ENCODE data around the gene JAKMIP1. TPM values are rescaled to one million over a fixed set of nuclear protein-coding genes. Genes with fewer than 3 reads are reported as not detected.

JAKMIP1 gene
- polyA plus RNA-seq, 2 donors = 0.13 to 0.31 TPM

DNA sequence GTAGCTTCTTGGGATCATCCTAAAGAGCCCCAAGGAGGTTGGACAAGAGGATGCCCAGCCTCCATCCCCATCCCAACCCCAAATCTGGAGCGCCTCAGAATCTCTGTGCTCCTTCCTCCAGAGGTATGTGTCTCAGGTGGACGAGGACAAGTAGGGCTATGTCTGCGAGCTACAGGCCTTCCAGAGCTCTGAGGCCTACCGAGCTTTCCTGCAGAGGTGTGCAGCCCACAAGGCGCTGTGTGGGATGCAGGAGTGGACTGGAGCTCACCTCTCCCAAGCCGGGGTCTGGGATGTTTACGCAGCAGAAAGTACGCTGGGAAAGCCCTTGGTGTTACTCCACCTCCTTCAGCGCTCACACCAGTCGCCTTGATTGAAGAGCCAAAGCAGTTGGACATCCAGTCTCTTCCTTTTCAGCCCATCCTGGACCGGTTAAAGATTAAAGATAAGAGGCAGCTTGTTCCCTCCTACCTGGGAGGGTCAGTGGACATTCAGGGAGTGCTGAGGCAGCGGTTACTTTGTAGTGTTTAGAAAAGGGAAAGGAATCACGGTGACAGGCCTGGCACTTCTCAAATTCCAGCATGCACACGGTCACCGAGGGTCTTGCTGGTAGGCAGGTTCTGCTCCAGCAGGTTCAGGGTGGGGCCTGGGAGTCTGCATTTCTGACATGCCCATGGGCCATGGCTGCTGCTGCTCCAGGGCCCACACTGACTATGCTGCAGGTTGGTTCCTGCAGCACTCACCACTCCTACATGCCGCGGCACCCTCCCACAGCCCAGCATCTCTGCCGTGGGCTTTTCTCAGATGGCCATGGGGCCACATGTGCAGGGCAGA lies 29.5 kb upstream of the JAKMIP1 start:
- Histone ChIP-seq H3K9me3 (ENCODE audit: control insufficient read depth in 2 of 2, insufficient read depth in 1 of 2, low read depth in 1 of 2, low read length in 1 of 2) (peaks cover 0 to 2% of the 10 kb centered on the region in 2 donors), H3K4me3 (ENCODE audit: low read depth in 1 of 2, low read length in 2 of 2) (no peak overlapping the region), H3K4me1 (ENCODE audit: control insufficient read depth in 2 of 2, insufficient read depth in 2 of 2, low read length in 1 of 2) (no peaks in the 10 kb centered on the region), H3K27me3 (ENCODE audit: control insufficient read depth in 1 of 2, insufficient read depth in 2 of 2, low read length in 2 of 2) (no peaks in the 10 kb centered on the region), H3K27ac (ENCODE audit: low read depth in 2 of 2, low read length in 1 of 2) (no peak overlapping the region), H3K36me3 (ENCODE audit: control insufficient read depth in 2 of 2, insufficient read depth in 2 of 2, low read length in 1 of 2) (no peaks in the 10 kb centered on the region)
- WGBS, 2 donors = 61 to 66% methylated on average over 18 of the region's 18 CpGs

DNA sequence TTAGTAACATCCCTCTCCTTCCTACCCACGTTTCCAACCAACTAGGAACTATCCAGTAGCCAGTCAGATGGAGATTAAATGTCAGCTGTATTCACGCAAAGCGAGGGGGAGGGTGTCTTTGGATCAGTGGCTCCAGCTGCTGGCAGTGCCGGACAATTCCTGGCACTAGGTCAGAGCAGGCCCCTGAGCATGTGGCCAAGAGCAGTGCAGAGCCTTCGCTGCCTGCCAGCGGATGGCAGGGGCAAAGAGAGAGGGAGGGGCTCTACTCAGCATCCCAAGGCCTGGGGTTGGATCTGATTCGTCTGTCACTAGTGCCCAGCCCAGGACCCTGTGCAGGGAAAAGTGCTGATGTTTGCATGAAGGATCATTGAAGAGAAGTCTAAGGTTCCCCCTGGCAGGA lies 28.7 kb upstream of the JAKMIP1 start:
- Histone ChIP-seq H3K9me3 (ENCODE audit: control insufficient read depth in 2 of 2, insufficient read depth in 1 of 2, low read depth in 1 of 2, low read length in 1 of 2) (peaks cover 0 to 2% of the 10 kb centered on the region in 2 donors), H3K4me3 (ENCODE audit: low read depth in 1 of 2, low read length in 2 of 2) (no peak overlapping the region), H3K27me3 (ENCODE audit: control insufficient read depth in 1 of 2, insufficient read depth in 2 of 2, low read length in 2 of 2) (no peaks in the 10 kb centered on the region), H3K4me1 (ENCODE audit: control insufficient read depth in 2 of 2, insufficient read depth in 2 of 2, low read length in 1 of 2) (no peaks in the 10 kb centered on the region), H3K36me3 (ENCODE audit: control insufficient read depth in 2 of 2, insufficient read depth in 2 of 2, low read length in 1 of 2) (no peaks in the 10 kb centered on the region), H3K27ac (ENCODE audit: low read depth in 2 of 2, low read length in 1 of 2) (no peak overlapping the region)
- 43 to 44% methylated on average over 7 of the region's 7 CpGs for WGBS, 2 donors

DNA sequence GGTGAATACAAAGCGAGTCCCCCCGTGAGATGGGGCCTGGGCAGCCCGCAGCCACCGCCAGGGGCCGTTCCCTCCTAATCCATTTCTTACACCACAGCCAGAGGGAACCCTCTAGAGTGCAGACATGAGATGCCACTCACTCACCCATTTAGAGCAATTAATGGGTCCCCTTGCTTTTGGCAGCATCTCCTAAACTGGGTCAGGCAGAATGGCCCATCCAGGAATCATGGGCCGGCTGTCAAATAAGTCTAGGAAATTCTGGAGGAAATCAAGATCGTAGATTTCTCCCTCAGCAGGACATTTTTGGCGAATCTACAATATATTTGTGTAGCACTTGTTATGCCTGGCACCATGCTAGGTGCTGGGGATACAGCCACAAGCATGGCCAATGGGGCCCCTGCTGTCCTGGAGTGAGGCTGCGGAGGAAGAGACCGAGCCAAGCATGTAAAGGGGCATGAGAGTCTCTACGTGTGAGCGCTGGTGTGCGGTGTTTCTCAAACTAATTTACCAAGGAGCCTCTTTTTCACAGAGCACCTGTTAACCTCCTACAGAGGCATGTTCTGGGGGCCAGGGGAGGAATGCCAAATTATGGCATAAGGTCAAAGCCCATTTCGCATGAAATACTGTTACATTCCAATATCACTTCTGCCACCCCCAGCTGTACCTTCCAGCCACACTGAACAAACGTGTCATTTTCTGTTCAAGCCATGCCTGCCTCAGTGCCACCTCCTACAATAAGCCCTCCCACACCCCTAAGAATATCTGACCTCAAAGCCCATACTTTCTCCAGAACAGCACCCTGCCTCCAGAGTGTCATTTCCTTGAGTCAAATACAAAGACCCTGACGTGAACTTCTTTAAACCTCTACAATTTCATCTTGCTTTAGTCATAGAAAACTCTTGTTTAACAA lies 28.1 kb upstream of the JAKMIP1 start:
- 80 to 81% methylated on average over 16 of the region's 16 CpGs for WGBS, 2 donors
- H3K27me3 ChIP-seq (ENCODE audit: control insufficient read depth in 1 of 2, insufficient read depth in 2 of 2, low read length in 2 of 2) = no peaks in the 10 kb centered on the region
- no peaks in the 10 kb centered on the region for H3K36me3 ChIP-seq (ENCODE audit: control insufficient read depth in 2 of 2, insufficient read depth in 2 of 2, low read length in 1 of 2)
- no peak overlapping the region for H3K4me3 ChIP-seq (ENCODE audit: low read depth in 1 of 2, low read length in 2 of 2)
- H3K9me3 ChIP-seq (ENCODE audit: control insufficient read depth in 2 of 2, insufficient read depth in 1 of 2, low read depth in 1 of 2, low read length in 1 of 2) = peaks cover 0 to 2% of the 10 kb centered on the region in 2 donors
- no peak overlapping the region for H3K27ac ChIP-seq (ENCODE audit: low read depth in 2 of 2, low read length in 1 of 2)
- H3K4me1 ChIP-seq (ENCODE audit: control insufficient read depth in 2 of 2, insufficient read depth in 2 of 2, low read length in 1 of 2) = no peaks in the 10 kb centered on the region

DNA sequence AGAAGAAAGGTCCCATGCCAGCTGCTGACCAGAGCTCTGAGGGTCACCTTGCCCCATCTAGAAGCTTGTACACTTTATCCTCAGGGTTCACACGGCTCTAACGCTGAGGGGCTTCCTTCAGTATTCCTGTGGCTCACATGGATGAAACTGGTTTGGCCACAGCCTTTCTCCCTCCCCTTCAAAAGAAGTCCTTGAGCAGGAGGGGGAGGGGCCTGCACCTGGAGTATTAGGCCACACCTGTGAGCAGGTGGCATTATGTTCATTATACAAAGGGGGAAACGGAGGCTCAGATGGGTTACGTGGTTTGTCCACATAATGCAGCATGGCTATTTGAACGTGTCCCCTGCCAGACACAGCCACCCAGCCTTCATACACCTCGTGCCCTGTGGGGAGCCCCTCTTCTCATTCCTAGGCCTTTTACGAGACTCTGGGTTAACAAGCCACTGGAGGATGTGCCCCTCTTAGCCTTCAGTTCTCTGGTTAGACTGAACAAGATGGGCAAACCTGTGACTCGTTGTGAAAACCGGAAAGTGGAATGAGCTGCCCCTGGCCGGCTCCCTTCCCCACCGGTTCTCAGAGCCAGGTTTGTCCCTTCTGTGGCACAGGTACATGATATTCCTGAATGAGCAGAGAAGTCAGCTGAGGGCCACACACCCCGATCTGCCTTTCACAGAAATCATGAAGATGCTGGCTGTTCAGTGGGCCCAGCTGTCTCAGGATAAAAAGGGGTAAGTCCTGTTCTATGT lies 27.2 kb upstream of the JAKMIP1 start:
- Histone ChIP-seq H3K4me3 (ENCODE audit: low read depth in 1 of 2, low read length in 2 of 2) (no peak overlapping the region), H3K27ac (ENCODE audit: low read depth in 2 of 2, low read length in 1 of 2) (no peak overlapping the region), H3K36me3 (ENCODE audit: control insufficient read depth in 2 of 2, insufficient read depth in 2 of 2, low read length in 1 of 2) (no peaks in the 10 kb centered on the region), H3K27me3 (ENCODE audit: control insufficient read depth in 1 of 2, insufficient read depth in 2 of 2, low read length in 2 of 2) (peaks cover 0 to 1% of the 10 kb centered on the region in 2 donors), H3K9me3 (ENCODE audit: control insufficient read depth in 2 of 2, insufficient read depth in 1 of 2, low read depth in 1 of 2, low read length in 1 of 2) (peaks cover 0 to 6% of the 10 kb centered on the region in 2 donors), H3K4me1 (ENCODE audit: control insufficient read depth in 2 of 2, insufficient read depth in 2 of 2, low read length in 1 of 2) (no peaks in the 10 kb centered on the region)
- WGBS, 2 donors = 63 to 72% methylated on average over 12 of the region's 12 CpGs

DNA sequence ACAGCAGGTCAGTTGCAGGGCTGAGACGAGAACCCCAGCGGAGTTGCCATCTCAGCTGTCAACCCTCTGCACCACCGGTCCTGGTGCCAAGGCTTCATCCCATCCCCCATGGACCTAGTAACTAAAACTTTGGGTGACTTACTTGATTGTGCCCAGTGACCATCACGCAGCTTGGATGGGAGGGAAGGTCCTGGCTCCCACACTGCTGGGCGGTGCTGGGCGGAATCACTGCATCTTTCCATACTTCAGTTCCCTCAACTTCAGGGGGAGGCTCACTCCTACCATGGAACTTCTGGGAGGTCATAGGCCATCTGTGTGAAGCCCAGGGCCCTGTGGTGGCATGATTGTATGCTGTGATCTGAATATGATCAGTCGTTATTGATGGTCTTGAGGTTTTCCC lies 26.2 kb upstream of the JAKMIP1 start:
- Histone ChIP-seq H3K9me3 (ENCODE audit: control insufficient read depth in 2 of 2, insufficient read depth in 1 of 2, low read depth in 1 of 2, low read length in 1 of 2) (peaks cover 8 to 13% of the 10 kb centered on the region in 2 donors), H3K4me1 (ENCODE audit: control insufficient read depth in 2 of 2, insufficient read depth in 2 of 2, low read length in 1 of 2) (no peaks in the 10 kb centered on the region), H3K27me3 (ENCODE audit: control insufficient read depth in 1 of 2, insufficient read depth in 2 of 2, low read length in 2 of 2) (peaks cover 6 to 7% of the 10 kb centered on the region in 2 donors), H3K4me3 (ENCODE audit: low read depth in 1 of 2, low read length in 2 of 2) (no peak overlapping the region), H3K36me3 (ENCODE audit: control insufficient read depth in 2 of 2, insufficient read depth in 2 of 2, low read length in 1 of 2) (no peaks in the 10 kb centered on the region), H3K27ac (ENCODE audit: low read depth in 2 of 2, low read length in 1 of 2) (no peak overlapping the region)
- WGBS, 2 donors = 89 to 90% methylated on average over 7 of the region's 7 CpGs

DNA sequence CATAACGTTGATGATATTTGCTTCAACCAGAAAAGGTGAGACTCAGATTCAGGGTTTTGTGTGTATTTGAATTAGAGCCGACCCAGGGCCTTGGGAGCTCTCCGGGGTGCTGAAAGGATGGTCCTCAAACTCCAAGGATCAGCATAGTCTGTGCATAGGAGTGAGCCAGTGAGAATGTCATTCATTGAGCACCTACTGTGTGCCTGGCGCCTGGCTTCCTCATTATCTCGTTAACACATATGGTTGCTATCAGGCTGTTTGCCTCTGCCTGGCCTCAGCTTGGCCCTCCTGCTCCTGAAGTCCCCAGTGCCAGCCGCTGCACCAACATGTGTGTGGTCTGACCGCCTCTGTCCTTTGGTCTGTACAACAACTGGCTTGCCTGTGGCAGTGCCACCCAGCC lies 25.1 kb upstream of the JAKMIP1 start:
- no peak overlapping the region for H3K4me3 ChIP-seq (ENCODE audit: low read depth in 1 of 2, low read length in 2 of 2)
- 38 to 42% methylated on average over 7 of the region's 7 CpGs for WGBS, 2 donors
- H3K27me3 ChIP-seq (ENCODE audit: control insufficient read depth in 1 of 2, insufficient read depth in 2 of 2, low read length in 2 of 2) = peaks cover 6 to 7% of the 10 kb centered on the region in 2 donors
- no peaks in the 10 kb centered on the region for H3K4me1 ChIP-seq (ENCODE audit: control insufficient read depth in 2 of 2, insufficient read depth in 2 of 2, low read length in 1 of 2)
- no peak overlapping the region for H3K27ac ChIP-seq (ENCODE audit: low read depth in 2 of 2, low read length in 1 of 2)
- H3K9me3 ChIP-seq (ENCODE audit: control insufficient read depth in 2 of 2, insufficient read depth in 1 of 2, low read depth in 1 of 2, low read length in 1 of 2) = peaks cover 8 to 13% of the 10 kb centered on the region in 2 donors
- no peaks in the 10 kb centered on the region for H3K36me3 ChIP-seq (ENCODE audit: control insufficient read depth in 2 of 2, insufficient read depth in 2 of 2, low read length in 1 of 2)

DNA sequence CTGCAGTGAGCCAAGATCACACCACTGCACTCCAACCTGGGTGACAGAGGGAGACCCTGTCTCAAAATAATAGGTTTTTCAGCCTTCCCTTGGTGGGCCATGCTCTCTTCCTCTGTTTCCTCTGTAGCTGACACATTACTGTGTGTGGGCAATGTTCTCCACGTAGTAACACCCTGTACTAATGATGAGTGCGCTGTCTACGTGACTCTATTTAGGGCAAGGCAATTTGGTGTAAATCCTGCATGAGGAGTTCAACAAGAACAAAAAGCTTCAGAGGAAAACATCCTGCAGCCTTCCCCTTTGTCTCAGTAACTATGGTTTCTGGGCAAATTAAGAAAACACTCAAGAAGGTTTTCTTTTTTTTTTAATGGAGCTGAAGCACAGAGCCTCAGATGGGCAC lies 24.4 kb upstream of the JAKMIP1 start:
- WGBS, 2 donors = 68 to 78% methylated on average over 3 of the region's 3 CpGs
- Histone ChIP-seq H3K9me3 (ENCODE audit: control insufficient read depth in 2 of 2, insufficient read depth in 1 of 2, low read depth in 1 of 2, low read length in 1 of 2) (peaks cover 8 to 10% of the 10 kb centered on the region in 2 donors), H3K27ac (ENCODE audit: low read depth in 2 of 2, low read length in 1 of 2) (no peak overlapping the region), H3K4me3 (ENCODE audit: low read depth in 1 of 2, low read length in 2 of 2) (no peak overlapping the region), H3K27me3 (ENCODE audit: control insufficient read depth in 1 of 2, insufficient read depth in 2 of 2, low read length in 2 of 2) (peaks cover 6 to 7% of the 10 kb centered on the region in 2 donors), H3K36me3 (ENCODE audit: control insufficient read depth in 2 of 2, insufficient read depth in 2 of 2, low read length in 1 of 2) (no peaks in the 10 kb centered on the region), H3K4me1 (ENCODE audit: control insufficient read depth in 2 of 2, insufficient read depth in 2 of 2, low read length in 1 of 2) (no peaks in the 10 kb centered on the region)

DNA sequence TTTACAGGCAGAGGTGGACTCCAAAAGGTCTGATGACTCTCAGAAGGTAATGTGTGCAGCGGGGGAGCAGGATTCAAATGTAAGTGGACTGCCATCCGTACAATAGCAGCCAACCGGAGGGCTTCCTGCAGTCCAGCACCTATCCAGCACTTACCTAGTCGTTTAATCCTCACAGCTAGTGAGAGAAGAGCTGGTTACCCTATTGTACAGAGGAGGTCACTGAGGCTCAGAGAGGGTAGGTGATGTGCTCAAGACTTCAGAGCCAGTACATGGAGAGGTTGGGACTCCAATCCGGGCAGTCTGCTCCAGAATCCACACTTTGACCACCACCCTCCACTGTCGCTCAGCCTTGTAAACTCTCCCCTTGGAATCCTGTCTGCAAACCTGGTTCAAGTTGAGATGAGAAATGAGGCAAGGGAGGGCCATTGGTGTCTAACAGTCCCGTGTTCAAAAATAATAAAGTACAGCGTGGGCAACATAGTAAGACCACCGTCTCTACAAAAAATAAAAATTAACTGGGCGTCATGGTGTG lies 22.5 kb upstream of the JAKMIP1 start:
- 62 to 65% methylated on average over 10 of the region's 10 CpGs for WGBS, 2 donors
- Histone ChIP-seq H3K27ac (ENCODE audit: low read depth in 2 of 2, low read length in 1 of 2) (no peak overlapping the region), H3K4me3 (ENCODE audit: low read depth in 1 of 2, low read length in 2 of 2) (no peak overlapping the region), H3K4me1 (ENCODE audit: control insufficient read depth in 2 of 2, insufficient read depth in 2 of 2, low read length in 1 of 2) (no peaks in the 10 kb centered on the region), H3K27me3 (ENCODE audit: control insufficient read depth in 1 of 2, insufficient read depth in 2 of 2, low read length in 2 of 2) (peaks cover 6 to 7% of the 10 kb centered on the region in 2 donors), H3K9me3 (ENCODE audit: control insufficient read depth in 2 of 2, insufficient read depth in 1 of 2, low read depth in 1 of 2, low read length in 1 of 2) (peaks cover 8 to 10% of the 10 kb centered on the region in 2 donors), H3K36me3 (ENCODE audit: control insufficient read depth in 2 of 2, insufficient read depth in 2 of 2, low read length in 1 of 2) (no peaks in the 10 kb centered on the region)
